Neuronal stem cell (in vitro differentiated cells): ENCODE measurements around the gene DNAH8.

Source experiments
- DNase-seq: peaks from one replicate; pipeline ENCODE4 v3.0.0-alpha.2; 2013; ENCODE audit warnings: low spot score
- H2AFZ ChIP-seq: one replicate; pipeline ENCODE4 v1.6.1; 2013; ENCODE audit warnings: mild to moderate bottlenecking, low read length, inconsistent platforms
- H2AK5ac ChIP-seq: 2 replicates; pipeline ENCODE4 v1.6.1; 2013; ENCODE audit warnings: low read depth, mild to moderate bottlenecking, inconsistent platforms, low read length, moderate library complexity, mixed read lengths
- H2BK120ac ChIP-seq: 2 replicates; pipeline ENCODE4 v1.6.1; 2013; ENCODE audit warnings: low read depth, mild to moderate bottlenecking, inconsistent platforms, low read length, moderate library complexity, mixed read lengths
- H2BK12ac ChIP-seq: one replicate; pipeline ENCODE4 v1.6.1; 2013; ENCODE audit warnings: low read length, inconsistent platforms
- H2BK15ac ChIP-seq: 2 replicates; pipeline ENCODE4 v1.6.1; 2013; ENCODE audit warnings: mild to moderate bottlenecking, low read length, inconsistent platforms, mixed read lengths
- H2BK5ac ChIP-seq: one replicate; pipeline ENCODE4 v1.6.1; 2013; ENCODE audit warnings: inconsistent platforms, mild to moderate bottlenecking, low read length, moderate library complexity
- H3K14ac ChIP-seq: one replicate; pipeline ENCODE4 v1.6.1; 2013; ENCODE audit warnings: low read length, inconsistent platforms
- H3K18ac ChIP-seq: 2 replicates; pipeline ENCODE4 v1.6.1; 2013; ENCODE audit warnings: low read length, inconsistent platforms
- H3K23ac ChIP-seq: 2 replicates; pipeline ENCODE4 v1.6.1; 2013; ENCODE audit warnings: low read depth, mild to moderate bottlenecking, mixed read lengths, low read length, inconsistent platforms; ENCODE audit not compliant: poor library complexity
- H3K27ac ChIP-seq: replicated peaks from 3 replicates; pipeline ENCODE4 v1.5.1; 2013; ENCODE audit warnings: low read length, inconsistent platforms
- H3K27me3 ChIP-seq, 3 experiments: 2 replicates each; pipeline ENCODE4 v1.6.1; 2013; ENCODE audit warnings: low read length in 3 of 3, mild to moderate bottlenecking in 2 of 3, inconsistent platforms in 1 of 3, low read depth in 1 of 3, mixed read lengths in 1 of 3, moderate library complexity in 1 of 3; ENCODE audit not compliant: control insufficient read depth in 3 of 3, insufficient read depth in 3 of 3
- H3K36me3 ChIP-seq, 2 donors: replicated peaks in 1 of 2; 2 replicates each; pipeline ENCODE4 v1.6.1; 2013; ENCODE audit warnings: low read length in 2 of 2; ENCODE audit not compliant: control insufficient read depth in 2 of 2, insufficient read depth in 2 of 2
- H3K4ac ChIP-seq: 2 replicates; pipeline ENCODE4 v1.6.1; 2013; ENCODE audit warnings: inconsistent platforms, mild to moderate bottlenecking, low read length, moderate library complexity
- H3K4me1 ChIP-seq, 2 donors: 1 replicate in 1 of 2; 2 replicates in 1 of 2; pipeline ENCODE4 v1.6.1; 2013; ENCODE audit warnings: low read length in 2 of 2, low read depth in 1 of 2; ENCODE audit not compliant: control insufficient read depth in 2 of 2, insufficient read depth in 1 of 2
- H3K4me2 ChIP-seq: one replicate; pipeline ENCODE4 v1.6.1; 2013; ENCODE audit warnings: mild to moderate bottlenecking, low read length, inconsistent platforms; ENCODE audit not compliant: insufficient read depth, poor library complexity, severe bottlenecking
- H3K4me3 ChIP-seq, 2 donors: 2 replicates each; pipeline ENCODE4 v1.5.1; 2013; ENCODE audit warnings: low read length in 2 of 2, mild to moderate bottlenecking in 2 of 2, inconsistent platforms in 1 of 2, moderate library complexity in 1 of 2
- H3K79me1 ChIP-seq: one replicate; pipeline ENCODE4 v1.6.1; 2013; ENCODE audit warnings: low read depth, mild to moderate bottlenecking, inconsistent platforms, low read length, moderate library complexity
- H3K9ac ChIP-seq: one replicate; pipeline ENCODE4 v1.6.1; 2013; ENCODE audit warnings: mild to moderate bottlenecking, low read depth, low read length, inconsistent platforms; ENCODE audit not compliant: poor library complexity
- H3K9me3 ChIP-seq, 2 donors: replicated peaks in 1 of 2; 2 replicates each; pipeline versions ENCODE3 to v1.6.1; 2013; ENCODE audit warnings: low read length in 2 of 2, mild to moderate bottlenecking in 2 of 2, inconsistent platforms in 1 of 2, low read depth in 1 of 2, mixed read lengths in 1 of 2, moderate library complexity in 1 of 2; ENCODE audit not compliant: control insufficient read depth in 2 of 2, insufficient read depth in 1 of 2
- H4K8ac ChIP-seq: one replicate; pipeline ENCODE4 v1.6.1; 2013; ENCODE audit warnings: low read depth, mild to moderate bottlenecking, inconsistent platforms, low read length, moderate library complexity
- H4K91ac ChIP-seq: one replicate; pipeline ENCODE4 v1.6.1; 2013; ENCODE audit warnings: low read length, low read depth, mild to moderate bottlenecking, inconsistent platforms; ENCODE audit not compliant: poor library complexity
- WGBS, 2 donors: extraction: QIAGEN DNeasy Blood & Tissue Kit; methylation state at CpG; one replicate each; pipeline ENCODE4 v1.1.7; 2013; ENCODE audit warnings: missing lambda C conversion rate in 2 of 2, mixed read lengths in 1 of 2; ENCODE audit not compliant: insufficient read length in 2 of 2, insufficient replicate concordance in 1 of 2; ENCODE audit errors: extremely low coverage in 2 of 2; 5-methylcytosine and 5-hydroxymethylcytosine counted together

The DNAH8 gene

GRCh38 chr6:39018103-39018502 lies 303.0 kb downstream of the DNAH8 start:
- H2BK5ac ChIP-seq = no peak overlapping the region
- no peak for DNase-seq
- no peak overlapping the region for H4K91ac ChIP-seq
- peaks cover 0 to 4% (median 0%) of the 10 kb centered on the region in 3 experiments for H3K27me3 ChIP-seq
- no CpG with 5 or more reads among the region's 5 CpGs for WGBS, 2 donors
- H3K4me3 ChIP-seq = no peak overlapping the region
- no peak overlapping the region for H2BK15ac ChIP-seq
- H3K27ac ChIP-seq = no peak overlapping the region
- H3K4me2 ChIP-seq = no peak overlapping the region
- H2AFZ ChIP-seq = no peak overlapping the region
- H2AK5ac ChIP-seq = no peak overlapping the region
- H3K14ac ChIP-seq = no peak overlapping the region
- H2BK12ac ChIP-seq = no peak overlapping the region
- H4K8ac ChIP-seq = no peak overlapping the region
- no peak overlapping the region for H3K9ac ChIP-seq
- H2BK120ac ChIP-seq = no peak overlapping the region
- H3K23ac ChIP-seq = no peak overlapping the region
- no peak overlapping the region for H3K18ac ChIP-seq
- H3K79me1 ChIP-seq = no peaks in the 10 kb centered on the region
- no peak overlapping the region for H3K4ac ChIP-seq
- H3K9me3 ChIP-seq = no peaks in the 10 kb centered on the region
- H3K36me3 ChIP-seq = no peaks in the 10 kb centered on the region
- no peaks in the 10 kb centered on the region for H3K4me1 ChIP-seq

- H3K4me3 ChIP-seq = no peak overlapping the region
- no peak overlapping the region for H3K27ac ChIP-seq
- no peak overlapping the region for H3K18ac ChIP-seq
- no peak overlapping the region for H2AFZ ChIP-seq
- H2BK15ac ChIP-seq = no peak overlapping the region
- no peak for DNase-seq
- H2AK5ac ChIP-seq = no peak overlapping the region
- H3K27me3 ChIP-seq = peaks cover 0 to 4% (median 0%) of the 10 kb centered on the region in 3 experiments
- no peak overlapping the region for H3K4me2 ChIP-seq
- no peak overlapping the region for H2BK12ac ChIP-seq
- H3K36me3 ChIP-seq = no peaks in the 10 kb centered on the region
- H2BK5ac ChIP-seq = no peak overlapping the region
- no peak overlapping the region for H3K14ac ChIP-seq
- H4K91ac ChIP-seq = no peak overlapping the region
- H3K23ac ChIP-seq = no peak overlapping the region
- H4K8ac ChIP-seq = no peak overlapping the region
- WGBS, 2 donors = no CpG with 5 or more reads among the region's 2 CpGs
- H3K4me1 ChIP-seq = no peaks in the 10 kb centered on the region
- H3K4ac ChIP-seq = no peak overlapping the region
- H3K9me3 ChIP-seq = no peaks in the 10 kb centered on the region
- no peaks in the 10 kb centered on the region for H3K79me1 ChIP-seq
- no peak overlapping the region for H3K9ac ChIP-seq
- H2BK120ac ChIP-seq = no peak overlapping the region
These were observed 305.0 kb downstream of the DNAH8 start for GRCh38 chr6:39020136-39020535.

GRCh38 chr6:39021041-39021440 lies 305.9 kb downstream of the DNAH8 start:
- Histone ChIP-seq H3K4me1 (no peaks in the 10 kb centered on the region), H2BK120ac (no peak overlapping the region), H3K27ac (no peak overlapping the region), H4K8ac (no peak overlapping the region), H2BK12ac (no peak overlapping the region), H3K9ac (no peak overlapping the region), H3K14ac (no peak overlapping the region), H3K9me3 (no peaks in the 10 kb centered on the region), H3K27me3 (peaks cover 0 to 4% (median 0%) of the 10 kb centered on the region in 3 experiments), H3K36me3 (no peaks in the 10 kb centered on the region), H3K4me2 (no peak overlapping the region), H3K4ac (no peak overlapping the region), H3K18ac (no peak overlapping the region), H3K79me1 (no peaks in the 10 kb centered on the region), H3K4me3 (no peak overlapping the region), H4K91ac (no peak overlapping the region), H2BK15ac (no peak overlapping the region), H2BK5ac (no peak overlapping the region), H2AFZ (no peak overlapping the region), H3K23ac (no peak overlapping the region), H2AK5ac (no peak overlapping the region)
- WGBS, 2 donors = no CpG with 5 or more reads among the region's 2 CpGs
- DNase-seq = no peak

GRCh38 chr6:39021779-39022178 lies 306.7 kb downstream of the DNAH8 start:
- Histone ChIP-seq H3K4me3 (no peak overlapping the region), H2BK15ac (no peak overlapping the region), H3K79me1 (no peaks in the 10 kb centered on the region), H2BK5ac (no peak overlapping the region), H2AFZ (no peak overlapping the region), H3K9ac (no peak overlapping the region), H3K36me3 (no peaks in the 10 kb centered on the region), H3K4me2 (no peak overlapping the region), H3K23ac (no peak overlapping the region), H3K18ac (no peak overlapping the region), H3K9me3 (no peaks in the 10 kb centered on the region), H2AK5ac (no peak overlapping the region), H2BK12ac (no peak overlapping the region), H4K91ac (no peak overlapping the region), H3K27ac (no peak overlapping the region), H2BK120ac (no peak overlapping the region), H3K4me1 (no peaks in the 10 kb centered on the region), H3K4ac (no peak overlapping the region), H4K8ac (no peak overlapping the region), H3K14ac (no peak overlapping the region), H3K27me3 (peaks cover 0 to 7% (median 0%) of the 10 kb centered on the region in 3 experiments)
- WGBS, 2 donors = no CpG with 5 or more reads among the region's 1 CpG
- DNase-seq = no peak
